GM04504 (cell line): ENCODE data around the gene TYW5.

Source experiments
- DNase-seq: peaks from one replicate; pipeline ENCODE4 v3.0.0-alpha.2; 2012; ENCODE audit warnings: low read depth

TYW5 gene, protein sequence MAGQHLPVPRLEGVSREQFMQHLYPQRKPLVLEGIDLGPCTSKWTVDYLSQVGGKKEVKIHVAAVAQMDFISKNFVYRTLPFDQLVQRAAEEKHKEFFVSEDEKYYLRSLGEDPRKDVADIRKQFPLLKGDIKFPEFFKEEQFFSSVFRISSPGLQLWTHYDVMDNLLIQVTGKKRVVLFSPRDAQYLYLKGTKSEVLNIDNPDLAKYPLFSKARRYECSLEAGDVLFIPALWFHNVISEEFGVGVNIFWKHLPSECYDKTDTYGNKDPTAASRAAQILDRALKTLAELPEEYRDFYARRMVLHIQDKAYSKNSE

GRCh38 chr2:199955339-199956061 lies at the start of gene TYW5, which contains the start of gene MAIP1:
Gene TYW5, minus strand, starts transcription at chr2:199955491. Its CDS starts 21 bp downstream, at chr2:199955470.
Gene MAIP1, plus strand, starts transcription at chr2:199955582. Its CDS starts 217 bp downstream, at chr2:199955799.
- DNase-seq, result peak; percentile 70

- DNase-seq, result no peak
Observed at GRCh38 chr2:200003444-200003843, 48.2 kb upstream of the TYW5 start.

DNA sequence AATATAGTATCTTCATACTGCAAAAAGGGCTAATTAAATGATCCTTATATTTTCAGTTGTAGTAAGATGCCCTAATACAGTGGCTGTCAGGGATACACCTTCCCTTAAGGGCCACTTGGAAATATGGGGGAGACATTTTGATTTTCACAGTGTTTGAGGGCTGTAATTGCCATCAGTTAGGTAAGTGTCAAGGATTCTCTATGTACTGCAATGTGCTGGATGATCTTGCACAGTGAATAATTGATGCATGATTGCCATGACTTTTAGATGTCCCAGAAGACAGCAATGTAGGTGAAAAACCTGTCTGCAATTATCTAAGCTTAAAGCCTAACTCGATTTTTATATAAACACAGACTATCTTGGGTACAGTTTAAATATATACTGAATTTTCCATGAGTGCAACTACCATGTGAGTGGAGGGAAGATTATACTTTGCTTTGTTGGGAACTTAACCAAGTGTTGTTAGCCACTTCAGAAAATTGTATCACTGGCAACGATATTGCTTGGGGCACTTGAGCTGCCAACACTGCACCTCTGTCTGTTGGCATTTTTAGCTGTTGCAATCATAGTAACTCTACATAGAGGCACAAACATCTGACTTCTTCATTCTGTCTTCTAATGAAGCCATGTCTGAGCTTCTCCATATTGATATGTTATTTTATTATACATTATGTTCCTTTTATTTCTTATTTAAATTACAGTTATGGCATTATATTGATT lies 45.3 kb upstream of the TYW5 start:
- no peak for DNase-seq

GRCh38 chr2:199999166-199999565 lies 43.9 kb upstream of the TYW5 start:
- DNase-seq, result no peak

DNA sequence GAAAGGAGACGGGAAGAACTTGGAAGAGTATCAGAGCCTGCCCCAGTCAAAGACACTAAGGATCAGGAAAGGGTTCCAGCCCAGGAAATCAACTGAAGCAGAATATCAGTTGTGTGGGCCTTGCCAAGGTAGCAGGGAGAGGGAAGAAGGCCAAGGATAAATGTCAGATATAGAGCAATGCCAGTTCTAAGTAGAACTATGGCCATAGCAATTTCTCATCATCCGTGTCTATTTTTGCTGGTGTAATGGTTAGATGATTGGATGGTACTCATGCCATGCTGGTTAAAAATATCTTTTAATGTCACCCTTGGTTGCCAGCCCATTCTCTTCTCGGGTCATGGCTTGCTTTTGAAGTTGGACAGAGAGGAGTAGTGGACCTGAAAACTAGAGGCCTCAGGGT lies 42.0 kb upstream of the TYW5 start:
- DNase-seq, result no peak

DNA sequence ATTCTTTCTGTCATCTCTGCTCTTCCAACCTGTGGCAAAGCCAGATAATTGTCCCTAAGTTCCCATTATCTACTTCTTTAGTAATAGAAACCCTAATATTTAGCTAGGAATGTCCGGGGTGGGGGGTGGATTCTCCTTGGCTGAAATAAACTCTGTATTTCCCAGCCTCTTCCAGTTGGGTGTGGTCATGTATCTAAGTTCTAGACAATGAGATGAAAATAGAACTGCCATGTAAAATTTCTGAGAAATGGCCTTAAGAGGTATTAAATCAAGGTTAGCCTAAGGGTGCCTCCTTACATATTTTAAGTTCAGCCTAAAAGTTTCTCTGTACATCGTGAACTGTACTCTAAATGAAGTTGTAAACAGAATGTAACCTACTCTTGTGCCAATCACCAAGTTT lies 39.6 kb upstream of the TYW5 start:
- DNase-seq, result no peak

GRCh38 chr2:199994371-199994770 lies 39.1 kb upstream of the TYW5 start:
- no peak for DNase-seq

GRCh38 chr2:199992296-199992695 lies 37.0 kb upstream of the TYW5 start:
- no peak for DNase-seq

DNA sequence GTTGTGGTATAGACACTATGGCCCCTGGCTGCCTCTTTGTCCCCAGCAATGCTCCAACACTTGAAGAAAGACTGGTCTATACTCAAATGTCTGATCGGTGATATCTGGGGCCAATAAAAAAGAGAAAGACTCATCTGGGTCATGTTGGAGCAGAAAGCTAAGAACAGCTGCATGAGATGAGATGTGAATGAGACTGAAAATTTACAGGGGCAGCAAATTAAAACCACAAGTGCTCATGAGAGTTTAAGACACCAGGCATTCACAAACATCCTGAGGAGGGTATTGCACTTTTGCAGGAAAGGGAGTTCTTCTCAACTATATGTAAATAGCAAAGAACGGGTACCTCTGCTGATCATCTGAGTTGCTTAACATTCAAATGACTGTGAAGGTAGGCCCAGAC lies 36.4 kb upstream of the TYW5 start:
- DNase-seq, result no peak

- no peak for DNase-seq
Observed at GRCh38 chr2:199989822-199990221, 34.5 kb upstream of the TYW5 start.

DNA sequence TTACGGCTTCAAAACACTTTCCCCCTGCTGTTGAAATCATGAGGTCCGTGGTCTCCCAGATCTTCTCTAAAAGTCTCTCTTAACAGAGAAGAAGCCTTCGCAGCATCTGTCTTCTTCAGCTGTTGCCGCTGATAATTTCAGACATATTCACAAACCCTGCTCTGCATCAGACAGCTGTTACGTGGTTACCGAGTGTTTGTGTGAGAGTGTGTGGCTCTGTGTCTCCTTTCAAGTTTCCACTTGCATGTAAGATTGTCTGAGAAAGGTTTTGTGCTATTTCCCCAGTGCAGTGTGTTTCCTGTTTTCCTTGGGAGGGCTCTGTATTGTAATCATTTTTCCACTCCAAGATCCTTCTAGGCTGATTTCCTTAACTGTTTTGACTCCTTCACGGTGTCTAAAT lies 32.9 kb upstream of the TYW5 start:
- DNase-seq, result no peak

DNA sequence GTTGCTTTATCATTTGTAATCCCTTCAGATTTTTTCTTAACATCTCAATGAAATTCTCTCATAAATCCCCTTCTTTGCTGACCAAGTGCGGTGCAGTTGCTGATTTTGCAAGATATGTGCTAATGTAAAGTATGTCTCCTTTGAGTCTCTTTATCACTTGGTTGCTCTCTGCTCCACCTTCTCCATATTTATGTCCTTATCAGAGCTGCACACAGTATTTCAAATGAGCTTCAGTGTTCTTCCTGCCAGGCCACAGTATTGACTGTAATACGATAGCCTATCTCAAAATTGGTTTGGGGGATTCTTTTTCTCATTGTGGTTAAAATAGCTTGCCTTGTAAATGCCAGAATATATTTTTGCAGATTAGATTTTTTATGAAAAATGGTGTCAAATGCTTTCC lies 32.3 kb upstream of the TYW5 start:
- DNase-seq, result no peak

DNA sequence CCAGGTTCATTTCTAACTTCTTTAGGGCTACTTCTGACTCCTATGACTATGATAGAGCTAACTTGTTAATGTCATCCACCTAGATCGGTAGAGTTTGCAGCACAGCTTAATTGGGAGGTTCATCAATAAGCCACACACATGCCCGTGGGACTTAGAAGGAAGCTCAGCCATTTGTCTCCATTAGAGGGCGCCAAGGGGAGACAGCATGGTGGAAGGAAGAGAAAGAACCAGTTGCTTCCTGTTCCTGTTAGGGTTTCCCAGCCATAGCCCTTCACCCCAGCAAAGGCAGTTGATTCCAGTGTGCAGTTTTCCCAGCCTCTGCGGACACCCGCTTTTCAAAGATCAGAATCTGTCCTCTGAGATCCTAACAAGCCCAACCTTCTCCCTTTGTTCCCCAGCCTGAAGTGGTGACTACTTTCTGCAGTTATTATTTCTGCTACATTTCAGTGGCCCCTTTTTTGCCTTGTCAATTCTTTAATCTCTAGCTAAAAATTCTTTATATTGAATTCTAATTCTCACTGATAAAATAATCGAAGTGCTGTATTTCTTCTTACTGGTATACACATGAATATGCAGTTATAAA lies 30.4 kb upstream of the TYW5 start:
- peak; percentile 49 for DNase-seq

- no peak for DNase-seq
Observed at GRCh38 chr2:199984755-199985154, 29.5 kb upstream of the TYW5 start.

DNA sequence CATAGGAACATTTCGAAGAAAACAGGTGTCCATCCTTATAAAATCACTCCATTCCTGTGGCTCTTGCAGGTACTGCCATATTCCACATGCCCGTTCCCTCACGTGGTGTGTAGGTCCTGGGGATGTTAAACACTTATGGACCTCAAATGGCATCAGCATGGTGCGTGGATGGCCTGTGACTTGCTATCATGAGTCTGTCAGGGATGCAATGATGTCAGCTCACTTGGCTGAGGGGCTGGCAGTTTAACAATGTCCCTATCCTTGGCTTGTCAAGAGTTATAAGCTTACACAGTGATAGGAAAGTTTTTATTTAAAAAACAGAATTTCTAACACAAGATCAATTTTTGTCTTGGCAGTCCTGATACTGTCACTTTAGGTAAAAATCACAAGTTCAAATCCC lies 28.9 kb upstream of the TYW5 start:
- DNase-seq, result no peak

- no peak for DNase-seq
Observed at GRCh38 chr2:199983534-199983933, 28.2 kb upstream of the TYW5 start.

DNA sequence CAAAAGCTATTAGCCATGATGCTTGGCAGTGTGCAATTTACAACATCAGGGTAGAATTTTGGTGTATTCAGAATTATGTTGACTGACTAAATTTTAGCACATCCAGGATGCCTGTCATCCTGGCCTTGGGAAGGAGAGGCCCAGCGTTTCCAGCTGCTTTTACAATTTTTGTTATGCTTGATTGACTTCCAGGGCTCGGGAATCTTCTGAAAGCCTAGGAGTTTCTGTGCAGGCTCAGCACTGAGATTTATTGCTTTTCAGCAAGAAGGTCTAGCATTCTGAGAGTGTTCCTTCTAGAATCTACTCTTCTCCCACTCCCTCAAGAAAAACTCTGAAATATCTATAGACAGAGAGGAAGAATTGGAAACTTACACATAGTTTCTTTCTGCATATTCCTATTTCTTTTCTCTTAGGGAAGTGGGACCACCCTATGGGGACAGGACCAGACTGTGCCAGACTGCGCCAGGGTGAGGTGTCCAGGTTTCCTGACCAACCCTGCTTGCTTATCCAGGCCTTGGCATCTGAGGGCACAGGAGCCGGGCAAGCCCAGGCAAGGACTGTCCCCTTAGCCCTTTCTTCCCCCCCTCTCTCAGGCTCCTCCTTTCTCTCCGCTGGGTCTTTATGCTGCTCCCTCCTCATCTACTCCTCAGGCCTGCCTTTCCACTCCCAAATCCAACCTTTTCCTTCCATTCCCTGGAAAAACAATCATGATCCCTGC lies 27.0 kb upstream of the TYW5 start:
- no peak for DNase-seq

- peak; percentile 70 for DNase-seq
Observed at GRCh38 chr2:199979832-199980628, 24.7 kb upstream of the TYW5 start.

DNA sequence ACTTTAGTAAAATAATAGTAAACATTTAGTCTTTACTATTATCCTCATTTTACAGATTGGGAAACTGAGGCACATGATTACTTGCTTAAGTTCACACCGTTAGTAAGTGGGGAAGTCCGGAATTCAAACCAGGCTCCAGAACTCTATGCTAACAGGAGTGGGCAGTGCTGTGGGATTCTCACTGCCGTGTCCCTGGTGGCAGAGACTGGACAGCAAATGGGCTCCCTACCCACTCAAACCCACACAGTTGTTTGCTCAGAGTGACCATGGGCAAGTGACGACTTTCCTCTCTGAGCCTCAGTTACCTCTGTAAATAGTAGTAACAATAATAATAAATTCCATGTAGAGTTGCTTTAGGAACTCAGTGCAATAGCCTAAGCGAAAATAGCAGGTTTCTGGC lies 24.1 kb upstream of the TYW5 start:
- no peak for DNase-seq

- no peak for DNase-seq
Observed at GRCh38 chr2:199977984-199978415, 22.7 kb upstream of the TYW5 start.

DNA sequence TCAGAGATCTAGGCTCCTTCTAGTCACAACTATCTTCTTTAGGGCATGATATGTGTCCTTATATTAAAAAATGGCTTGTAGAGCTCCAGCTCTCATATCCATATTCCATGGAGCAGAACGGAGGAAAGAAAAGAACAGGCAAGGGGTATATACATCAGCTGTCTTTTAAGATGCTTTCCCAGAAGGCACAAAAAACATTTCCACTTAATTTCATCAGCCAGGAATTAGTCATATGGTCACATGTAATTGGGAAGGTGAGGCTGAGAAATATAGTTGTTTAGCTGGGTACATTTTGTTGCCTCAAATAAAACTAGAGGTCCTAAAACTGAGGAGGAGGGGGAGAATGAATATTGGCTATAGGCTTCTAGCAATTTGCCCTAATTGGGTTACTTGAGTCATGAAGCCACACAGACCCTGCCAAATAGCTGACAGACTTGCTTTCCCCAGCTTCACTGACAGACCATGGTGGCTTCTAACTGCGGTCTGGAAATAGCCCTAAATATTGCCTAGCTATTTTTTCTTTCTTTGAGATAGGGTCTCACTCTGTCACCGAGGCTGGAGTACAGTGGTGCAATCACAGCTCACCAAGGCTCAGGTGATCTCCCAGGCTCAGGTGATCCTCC lies 20.1 kb upstream of the TYW5 start:
- DNase-seq, result no peak
